ENCODE measurements around the gene CACNA1H.

- TF ChIP-seq CTCF (IDR thresholded peaks at IDR 0.05 in 2 of 3, conservative IDR thresholded peaks at IDR 0.05 in 1 of 3; ENCODE audit: borderline replicate concordance in 1 of 3, insufficient read depth in 1 of 3, low read depth in 2 of 3, low read length in 2 of 3) (no peak), SP1 (IDR thresholded peaks at IDR 0.05; ENCODE audit: low read depth) (no peak), JUND (IDR thresholded peaks at IDR 0.05) (no peak), POLR2AphosphoS5 (IDR thresholded peaks at IDR 0.05; ENCODE audit: low read depth, low read length) (no peak), ZBTB33 (IDR thresholded peaks at IDR 0.05; ENCODE audit: extremely low read depth, insufficient replicate concordance, low read length) (no peak), ZFX (IDR thresholded peaks at IDR 0.05) (no peak), MAX (IDR thresholded peaks at IDR 0.05) (no peak), FOSL1 (IDR thresholded peaks at IDR 0.05; ENCODE audit: low read depth) (no peak), REST (IDR thresholded peaks at IDR 0.05; ENCODE audit: low read depth) (no peak)
These were observed 48.5 kb downstream of the CACNA1H start for GRCh38 chr16:1201444-1201843.
